Measurements from ENCODE around the gene CRYBB2.
"Not testable (repeated sequence)": the region's sequence is repeated elsewhere in the genome, so short reads cannot be mapped to it uniquely, and the experiment has no call there.

Gene CRYBB2

DNA sequence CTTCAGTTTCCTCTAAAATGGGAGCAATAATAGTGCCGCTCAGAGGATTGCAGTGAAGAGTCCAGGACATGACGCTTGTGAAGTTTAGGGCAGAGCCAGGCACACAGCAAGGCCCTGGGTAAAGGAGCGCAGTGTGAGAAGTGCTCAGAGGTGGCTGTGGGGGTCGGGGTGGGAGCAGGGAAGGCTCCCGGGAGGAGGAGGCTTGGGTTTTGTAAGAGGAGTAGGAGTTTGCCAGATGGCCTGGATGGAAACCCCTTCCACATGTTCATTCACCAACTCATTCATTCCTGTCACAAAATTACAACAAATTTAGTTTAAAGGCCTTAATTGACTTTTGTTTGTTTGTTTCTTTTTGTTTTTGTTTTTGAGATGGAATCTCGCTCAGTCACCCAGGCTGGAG is 17.0 kb downstream of the CRYBB2 start:
- no peak for DNase-seq

DNA sequence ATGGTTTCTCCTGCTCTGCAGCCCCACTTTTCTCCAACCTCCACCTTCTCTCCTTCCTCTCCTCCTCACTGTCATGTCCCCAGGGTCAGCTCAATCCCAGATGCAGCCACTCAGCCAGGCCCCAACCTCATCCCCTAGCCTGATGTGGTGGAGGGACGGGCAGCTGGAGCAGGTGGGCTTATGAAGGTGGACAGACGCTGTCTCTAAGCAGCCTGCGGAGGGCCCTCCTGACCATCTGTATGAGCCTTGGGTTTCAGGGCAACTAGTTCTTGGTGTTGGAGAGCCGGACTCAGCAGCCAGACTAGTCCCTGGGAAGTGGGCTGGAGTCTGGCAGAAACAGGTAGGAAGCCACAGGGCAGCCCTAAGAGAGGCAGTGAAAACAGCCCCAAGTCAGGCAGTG is 18.1 kb downstream of the CRYBB2 start:
- DNase-seq = no peak

DNA sequence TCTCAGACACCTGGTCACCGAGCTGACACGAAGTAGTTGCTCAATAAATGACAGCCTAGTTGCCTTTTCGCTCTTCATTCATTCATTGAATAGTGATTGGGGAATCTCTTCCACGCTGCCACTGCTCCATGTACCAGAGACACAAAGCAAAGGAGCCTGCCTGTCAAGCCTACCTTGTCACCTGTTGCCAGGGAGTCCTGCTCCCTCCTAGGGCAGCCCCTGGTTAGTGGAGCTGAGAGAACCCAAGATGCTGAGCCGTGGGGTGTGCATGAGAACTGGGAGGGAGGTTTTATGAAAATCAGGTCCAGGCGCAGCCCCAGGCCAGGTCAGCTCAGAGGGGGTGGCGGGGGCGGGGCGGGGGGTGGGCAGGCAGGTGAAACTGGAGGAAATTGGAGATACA is 18.6 kb downstream of the CRYBB2 start:
- DNase-seq = not testable (repeated sequence)

DNA sequence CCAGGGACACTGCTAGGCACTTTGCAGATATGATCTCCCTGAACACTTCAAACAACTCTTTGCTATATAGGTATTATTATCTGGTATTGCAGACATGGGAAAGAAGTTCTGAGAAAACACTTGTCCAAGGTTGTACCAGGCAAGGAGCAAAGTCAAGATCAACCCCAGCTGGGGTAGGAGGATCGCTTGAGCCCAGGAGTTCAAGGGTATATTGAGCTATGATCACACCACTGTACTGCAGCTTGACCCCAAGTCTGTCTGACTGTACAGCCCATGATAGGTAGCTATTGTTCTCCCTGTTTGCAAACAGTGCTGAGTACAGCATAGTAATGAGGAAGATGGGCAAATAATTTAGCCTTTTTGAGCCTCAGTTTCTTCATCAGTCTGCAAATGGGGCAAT is 35.7 kb downstream of the CRYBB2 start:
- not testable (repeated sequence) for DNase-seq

DNA sequence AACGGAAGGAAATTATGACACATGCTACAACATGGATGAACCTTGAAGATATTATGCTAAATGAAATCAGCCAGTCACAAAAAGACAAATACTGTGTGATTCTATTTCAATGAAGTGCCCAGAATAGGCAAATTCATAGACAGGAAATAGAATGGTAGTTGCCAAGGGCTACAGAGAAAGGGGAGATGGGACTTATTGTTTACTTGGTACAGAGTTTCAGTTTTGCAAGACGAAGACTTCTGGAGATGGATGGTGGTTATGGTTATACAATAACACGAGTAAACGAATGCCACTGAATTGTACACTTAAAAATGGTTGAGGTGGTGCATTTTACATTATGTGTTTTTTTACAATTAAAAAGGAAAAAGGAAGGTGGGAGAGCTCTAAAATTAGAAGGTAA is 48.1 kb downstream of the CRYBB2 start:
- not testable (repeated sequence) for DNase-seq

DNA sequence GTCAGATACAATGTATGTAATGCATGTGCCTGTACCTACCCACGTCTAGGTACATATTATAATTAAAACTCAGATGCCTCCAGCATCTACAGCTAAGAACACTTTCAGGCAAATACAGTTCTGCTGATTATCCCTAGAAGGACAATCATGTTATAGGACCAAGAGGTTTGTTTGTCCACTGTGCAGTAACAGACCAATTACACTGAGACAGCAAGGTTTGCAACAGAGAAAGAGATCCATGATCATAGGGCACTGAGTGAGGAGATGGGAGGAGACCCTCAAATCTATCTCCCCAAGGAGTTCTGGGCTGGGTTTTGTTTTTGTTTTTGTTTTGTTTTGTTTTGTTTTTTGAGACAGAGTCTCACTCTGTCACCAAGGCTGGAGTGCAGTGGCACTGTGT is 49.5 kb downstream of the CRYBB2 start:
- not testable (repeated sequence) for DNase-seq

DNA sequence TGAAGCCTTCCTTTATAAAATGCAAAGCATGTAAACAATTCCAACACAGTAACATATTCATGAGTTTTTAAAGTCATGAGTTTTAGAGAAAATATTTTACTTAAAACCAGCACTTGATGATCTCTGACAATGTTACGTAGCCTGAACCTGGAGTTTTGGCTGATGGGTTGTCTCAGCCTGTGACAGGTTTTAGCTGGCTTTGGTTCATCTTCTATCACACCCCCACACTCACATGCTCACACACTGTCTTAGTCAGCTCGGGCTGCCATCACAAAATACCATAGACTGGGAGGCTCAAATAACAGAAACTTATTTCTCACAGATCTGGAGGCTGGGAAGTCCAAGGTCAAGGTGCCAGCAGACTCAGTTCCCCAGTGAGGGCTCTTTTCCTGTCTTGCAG is 50.6 kb downstream of the CRYBB2 start:
- DNase-seq = not testable (repeated sequence)

DNA sequence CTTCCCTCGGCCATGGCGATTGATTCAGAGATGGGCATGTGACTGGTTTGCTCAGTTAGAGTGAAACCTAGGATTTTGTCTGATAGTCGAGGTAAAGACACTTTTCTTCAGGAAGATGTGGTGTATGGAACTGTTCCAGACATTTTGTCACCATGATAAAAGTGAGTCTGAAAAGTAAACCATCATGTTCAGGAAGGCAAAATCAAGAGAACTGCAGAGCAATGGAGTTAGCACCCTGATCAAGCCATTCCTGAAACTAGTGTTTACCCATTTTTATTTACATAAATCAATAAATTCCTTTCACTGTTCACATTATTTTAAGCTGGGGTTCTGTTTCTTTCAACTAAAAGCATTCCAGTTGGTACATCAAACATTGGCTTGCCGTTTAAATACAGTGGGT is 53.8 kb downstream of the CRYBB2 start:
- DNase-seq = not testable (repeated sequence)

DNA sequence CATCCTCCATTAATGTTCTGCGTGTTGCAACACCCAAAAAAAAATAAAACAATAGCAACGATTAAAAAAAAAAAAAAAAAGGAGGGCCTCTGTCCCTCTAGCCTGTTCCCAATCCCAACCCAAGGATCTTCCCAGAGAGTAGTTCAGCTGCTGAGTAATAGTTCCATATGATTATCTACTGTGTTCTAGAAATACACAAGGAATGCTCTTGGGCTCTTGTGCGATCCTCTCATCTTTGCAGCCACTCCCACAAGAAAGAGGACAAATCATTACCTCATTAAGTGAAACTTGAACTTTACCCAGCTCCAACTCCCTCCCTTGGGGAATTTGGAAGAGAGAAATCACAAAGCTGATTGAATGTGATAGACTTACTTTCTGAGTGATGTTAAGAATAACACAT is 54.5 kb downstream of the CRYBB2 start:
- DNase-seq = not testable (repeated sequence)

DNA sequence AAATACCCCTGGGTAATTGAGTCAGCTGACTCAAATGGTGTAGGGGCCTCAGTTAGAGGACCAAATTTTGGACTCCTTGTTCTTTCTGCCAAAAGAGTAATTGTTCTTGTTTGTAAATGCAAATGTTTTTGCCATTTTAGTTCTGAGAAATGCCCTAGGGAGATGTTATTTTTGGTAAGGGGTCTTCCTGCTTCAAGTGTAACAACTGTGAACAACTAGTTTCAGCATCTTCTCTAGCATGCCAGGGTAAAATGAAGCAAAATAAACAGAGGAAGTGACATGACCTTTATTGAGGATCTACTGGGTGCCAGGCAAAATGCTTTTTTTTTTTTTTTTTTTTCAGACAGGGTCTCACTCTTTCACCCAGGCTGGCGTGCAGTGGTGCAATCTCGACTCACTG is 60.7 kb downstream of the CRYBB2 start:
- DNase-seq = not testable (repeated sequence)
